ENCODE measurements around the gene ASB8.

Gene ASB8

GRCh38 chr12:48183876-48184548, 26.7 kb upstream of the ASB8 start:
- Histone ChIP-seq H3K4me3 (ENCODE audit: low read depth in 1 of 5, low read length in 5 of 5) (peak overlapping the region in 4 of 5 donors; percentile 63 to 79 (median 72)), H3K4me1 (ENCODE audit: control insufficient read depth in 5 of 5, insufficient read depth in 5 of 5, low read length in 5 of 5) (peaks cover 0 to 23% (median 20%) of the 10 kb centered on the region in 5 donors), H3K9ac (ENCODE audit: low read length in 5 of 5) (peak overlapping the region in 1 of 5 donors; percentile 31), H3K9me3 (ENCODE audit: control insufficient read depth in 5 of 5, low read length in 5 of 5) (no peaks in the 10 kb centered on the region), H3K27ac (ENCODE audit: low read depth, low read length) (no peak overlapping the region), H3K27me3 (ENCODE audit: control insufficient read depth in 5 of 5, insufficient read depth in 4 of 5, low read length in 5 of 5) (peaks cover 24 to 53% (median 37%) of the 10 kb centered on the region in 5 donors), H3K36me3 (ENCODE audit: control insufficient read depth in 5 of 5, insufficient read depth in 5 of 5, low read length in 5 of 5) (no peaks in the 10 kb centered on the region)

GRCh38 chr12:48183091-48183875, 26.0 kb upstream of the ASB8 start, which contains the start of gene CCDC184:
CCDC184 (plus strand) TSS chr12:48183644; CDS start chr12:48184123, 479 bp downstream.
- Histone ChIP-seq H3K27ac (ENCODE audit: low read depth, low read length) (no peak within 1 kb of the TSS), H3K9me3 (ENCODE audit: control insufficient read depth in 5 of 5, low read length in 5 of 5) (no peaks in the 10 kb centered on the region), H3K36me3 (ENCODE audit: control insufficient read depth in 5 of 5, insufficient read depth in 5 of 5, low read length in 5 of 5) (no peaks in the 10 kb centered on the region), H3K4me3 (ENCODE audit: low read depth in 1 of 5, low read length in 5 of 5) (peak within 1 kb of the TSS; percentile 63 to 79 (median 67)), H3K9ac (ENCODE audit: low read length in 5 of 5) (peak within 1 kb of the TSS in 2 of 5 donors; percentile 31 to 35), H3K4me1 (ENCODE audit: control insufficient read depth in 5 of 5, insufficient read depth in 5 of 5, low read length in 5 of 5) (peaks cover 0 to 23% (median 20%) of the 10 kb centered on the region in 5 donors), H3K27me3 (ENCODE audit: control insufficient read depth in 5 of 5, insufficient read depth in 4 of 5, low read length in 5 of 5) (peaks cover 24 to 53% (median 41%) of the 10 kb centered on the region in 5 donors)

- H3K4me3 ChIP-seq (ENCODE audit: low read depth in 1 of 5, low read length in 5 of 5), result peak overlapping the region; percentile 63 to 79 (median 67)
- peaks cover 0 to 23% (median 20%) of the 10 kb centered on the region in 5 donors for H3K4me1 ChIP-seq (ENCODE audit: control insufficient read depth in 5 of 5, insufficient read depth in 5 of 5, low read length in 5 of 5)
- no peak overlapping the region for H3K27ac ChIP-seq (ENCODE audit: low read depth, low read length)
- no peaks in the 10 kb centered on the region for H3K9me3 ChIP-seq (ENCODE audit: control insufficient read depth in 5 of 5, low read length in 5 of 5)
- H3K36me3 ChIP-seq (ENCODE audit: control insufficient read depth in 5 of 5, insufficient read depth in 5 of 5, low read length in 5 of 5), result no peaks in the 10 kb centered on the region
- peaks cover 24 to 53% (median 46%) of the 10 kb centered on the region in 5 donors for H3K27me3 ChIP-seq (ENCODE audit: control insufficient read depth in 5 of 5, insufficient read depth in 4 of 5, low read length in 5 of 5)
- H3K9ac ChIP-seq (ENCODE audit: low read length in 5 of 5), result peak overlapping the region in 1 of 5 donors; percentile 35
Observed at GRCh38 chr12:48182631-48183030, 25.3 kb upstream of the ASB8 start.

- Histone ChIP-seq H3K4me1 (ENCODE audit: control insufficient read depth in 5 of 5, insufficient read depth in 5 of 5, low read length in 5 of 5) (peaks cover 0 to 23% (median 20%) of the 10 kb centered on the region in 5 donors), H3K9ac (ENCODE audit: low read length in 5 of 5) (no peak overlapping the region), H3K4me3 (ENCODE audit: low read depth in 1 of 5, low read length in 5 of 5) (no peak overlapping the region), H3K36me3 (ENCODE audit: control insufficient read depth in 5 of 5, insufficient read depth in 5 of 5, low read length in 5 of 5) (no peaks in the 10 kb centered on the region), H3K9me3 (ENCODE audit: control insufficient read depth in 5 of 5, low read length in 5 of 5) (no peaks in the 10 kb centered on the region), H3K27ac (ENCODE audit: low read depth, low read length) (no peak overlapping the region), H3K27me3 (ENCODE audit: control insufficient read depth in 5 of 5, insufficient read depth in 4 of 5, low read length in 5 of 5) (peaks cover 24 to 49% (median 48%) of the 10 kb centered on the region in 5 donors)
Observed at GRCh38 chr12:48180857-48181495, 23.7 kb upstream of the ASB8 start.

- Histone ChIP-seq H3K9ac (ENCODE audit: low read length in 5 of 5) (no peak overlapping the region), H3K27ac (ENCODE audit: low read depth, low read length) (no peak overlapping the region), H3K9me3 (ENCODE audit: control insufficient read depth in 5 of 5, low read length in 5 of 5) (no peaks in the 10 kb centered on the region), H3K27me3 (ENCODE audit: control insufficient read depth in 5 of 5, insufficient read depth in 4 of 5, low read length in 5 of 5) (peaks cover 24 to 43% (median 42%) of the 10 kb centered on the region in 5 donors), H3K4me3 (ENCODE audit: low read depth in 1 of 5, low read length in 5 of 5) (no peak overlapping the region), H3K36me3 (ENCODE audit: control insufficient read depth in 5 of 5, insufficient read depth in 5 of 5, low read length in 5 of 5) (no peaks in the 10 kb centered on the region), H3K4me1 (ENCODE audit: control insufficient read depth in 5 of 5, insufficient read depth in 5 of 5, low read length in 5 of 5) (peaks cover 0 to 23% (median 20%) of the 10 kb centered on the region in 5 donors)
Observed at GRCh38 chr12:48180424-48180823, 23.1 kb upstream of the ASB8 start.

- peaks cover 0 to 21% (median 18%) of the 10 kb centered on the region in 5 donors for H3K4me1 ChIP-seq (ENCODE audit: control insufficient read depth in 5 of 5, insufficient read depth in 5 of 5, low read length in 5 of 5)
- H3K4me3 ChIP-seq (ENCODE audit: low read depth in 1 of 5, low read length in 5 of 5), result no peak overlapping the region
- no peak overlapping the region for H3K27ac ChIP-seq (ENCODE audit: low read depth, low read length)
- H3K9me3 ChIP-seq (ENCODE audit: control insufficient read depth in 5 of 5, low read length in 5 of 5), result no peaks in the 10 kb centered on the region
- H3K27me3 ChIP-seq (ENCODE audit: control insufficient read depth in 5 of 5, insufficient read depth in 4 of 5, low read length in 5 of 5), result peaks cover 16 to 38% (median 33%) of the 10 kb centered on the region in 5 donors
- no peaks in the 10 kb centered on the region for H3K36me3 ChIP-seq (ENCODE audit: control insufficient read depth in 5 of 5, insufficient read depth in 5 of 5, low read length in 5 of 5)
- H3K9ac ChIP-seq (ENCODE audit: low read length in 5 of 5), result no peak overlapping the region
Observed at GRCh38 chr12:48179466-48179865, 22.2 kb upstream of the ASB8 start.

GRCh38 chr12:48177982-48178381, 20.7 kb upstream of the ASB8 start:
- H3K36me3 ChIP-seq (ENCODE audit: control insufficient read depth in 5 of 5, insufficient read depth in 5 of 5, low read length in 5 of 5), result no peaks in the 10 kb centered on the region
- no peak overlapping the region for H3K4me3 ChIP-seq (ENCODE audit: low read depth in 1 of 5, low read length in 5 of 5)
- H3K27ac ChIP-seq (ENCODE audit: low read depth, low read length), result no peak overlapping the region
- H3K4me1 ChIP-seq (ENCODE audit: control insufficient read depth in 5 of 5, insufficient read depth in 5 of 5, low read length in 5 of 5), result peaks cover 0 to 6% (median 5%) of the 10 kb centered on the region in 5 donors
- no peak overlapping the region for H3K9ac ChIP-seq (ENCODE audit: low read length in 5 of 5)
- H3K9me3 ChIP-seq (ENCODE audit: control insufficient read depth in 5 of 5, low read length in 5 of 5), result no peaks in the 10 kb centered on the region
- H3K27me3 ChIP-seq (ENCODE audit: control insufficient read depth in 5 of 5, insufficient read depth in 4 of 5, low read length in 5 of 5), result peaks cover 11 to 28% (median 19%) of the 10 kb centered on the region in 5 donors

GRCh38 chr12:48176417-48176751, 19.1 kb upstream of the ASB8 start:
- no peaks in the 10 kb centered on the region for H3K9me3 ChIP-seq (ENCODE audit: control insufficient read depth in 5 of 5, low read length in 5 of 5)
- peaks cover 4 to 19% (median 6%) of the 10 kb centered on the region in 5 donors for H3K27me3 ChIP-seq (ENCODE audit: control insufficient read depth in 5 of 5, insufficient read depth in 4 of 5, low read length in 5 of 5)
- H3K9ac ChIP-seq (ENCODE audit: low read length in 5 of 5), result no peak overlapping the region

GRCh38 chr12:48175613-48176416, 18.5 kb upstream of the ASB8 start:
- no peaks in the 10 kb centered on the region for H3K9me3 ChIP-seq (ENCODE audit: control insufficient read depth in 5 of 5, low read length in 5 of 5)
- no peaks in the 10 kb centered on the region for H3K36me3 ChIP-seq (ENCODE audit: control insufficient read depth in 5 of 5, insufficient read depth in 5 of 5, low read length in 5 of 5)
- H3K4me3 ChIP-seq (ENCODE audit: low read depth in 1 of 5, low read length in 5 of 5), result no peak overlapping the region
- no peak overlapping the region for H3K9ac ChIP-seq (ENCODE audit: low read length in 5 of 5)
- H3K27ac ChIP-seq (ENCODE audit: low read depth, low read length), result no peak overlapping the region
- H3K4me1 ChIP-seq (ENCODE audit: control insufficient read depth in 5 of 5, insufficient read depth in 5 of 5, low read length in 5 of 5), result no peaks in the 10 kb centered on the region
- peaks cover 0 to 13% (median under 1%) of the 10 kb centered on the region in 5 donors for H3K27me3 ChIP-seq (ENCODE audit: control insufficient read depth in 5 of 5, insufficient read depth in 4 of 5, low read length in 5 of 5)

More at GRCh38 chr12:48176417-48176751, 19.1 kb upstream of the ASB8 start:
- no peaks in the 10 kb centered on the region for H3K4me1 ChIP-seq (ENCODE audit: control insufficient read depth in 5 of 5, insufficient read depth in 5 of 5, low read length in 5 of 5)
- H3K36me3 ChIP-seq (ENCODE audit: control insufficient read depth in 5 of 5, insufficient read depth in 5 of 5, low read length in 5 of 5), result no peaks in the 10 kb centered on the region
- no peak overlapping the region for H3K4me3 ChIP-seq (ENCODE audit: low read depth in 1 of 5, low read length in 5 of 5)
- H3K27ac ChIP-seq (ENCODE audit: low read depth, low read length), result no peak overlapping the region
